ENCODE data around the gene ALX1.

DNA sequence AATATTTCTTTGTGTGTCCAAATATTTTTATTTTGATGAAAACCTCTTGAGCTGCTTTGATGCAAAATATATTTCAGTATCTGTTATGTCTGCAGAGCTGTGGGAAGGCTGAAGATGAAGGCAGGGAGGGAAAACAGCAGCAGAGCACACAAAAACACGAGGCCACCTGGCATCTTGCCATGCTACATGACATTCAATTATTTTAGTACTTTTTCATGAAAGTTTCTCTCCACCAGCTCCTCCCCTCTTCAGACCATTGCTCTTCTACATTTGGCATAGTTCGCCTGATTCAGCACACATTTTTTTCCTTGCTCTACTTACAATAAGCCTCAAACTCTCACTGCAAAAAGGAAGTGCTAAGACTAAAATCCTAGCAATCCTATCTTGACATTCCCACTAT is 4.6 kb upstream of the ALX1 start:
- TF ChIP-seq POLR2A (IDR thresholded peaks at IDR 0.05), result no peak
- TF ChIP-seq, protein P1, sequence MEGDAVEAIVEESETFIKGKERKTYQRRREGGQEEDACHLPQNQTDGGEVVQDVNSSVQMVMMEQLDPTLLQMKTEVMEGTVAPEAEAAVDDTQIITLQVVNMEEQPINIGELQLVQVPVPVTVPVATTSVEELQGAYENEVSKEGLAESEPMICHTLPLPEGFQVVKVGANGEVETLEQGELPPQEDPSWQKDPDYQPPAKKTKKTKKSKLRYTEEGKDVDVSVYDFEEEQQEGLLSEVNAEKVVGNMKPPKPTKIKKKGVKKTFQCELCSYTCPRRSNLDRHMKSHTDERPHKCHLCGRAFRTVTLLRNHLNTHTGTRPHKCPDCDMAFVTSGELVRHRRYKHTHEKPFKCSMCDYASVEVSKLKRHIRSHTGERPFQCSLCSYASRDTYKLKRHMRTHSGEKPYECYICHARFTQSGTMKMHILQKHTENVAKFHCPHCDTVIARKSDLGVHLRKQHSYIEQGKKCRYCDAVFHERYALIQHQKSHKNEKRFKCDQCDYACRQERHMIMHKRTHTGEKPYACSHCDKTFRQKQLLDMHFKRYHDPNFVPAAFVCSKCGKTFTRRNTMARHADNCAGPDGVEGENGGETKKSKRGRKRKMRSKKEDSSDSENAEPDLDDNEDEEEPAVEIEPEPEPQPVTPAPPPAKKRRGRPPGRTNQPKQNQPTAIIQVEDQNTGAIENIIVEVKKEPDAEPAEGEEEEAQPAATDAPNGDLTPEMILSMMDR (IDR thresholded peaks at IDR 0.05), result no peak

All from body of pancreas (tissue), 4 donors.